Right ventricle myocardium inferior (tissue), 1 donor: ENCODE data around the gene ERMARD. TPM values are rescaled to one million over a fixed set of nuclear protein-coding genes. Genes with fewer than 3 reads are reported as not detected.
"Not testable (repeated sequence)": the region's sequence is repeated elsewhere in the genome, so short reads cannot be mapped to it uniquely, and the experiment has no call there.

Experiments
- ATAC-seq: fragments of 200-7000 bp; cut with Tn5 transposase; one replicate; pipeline ENCODE4 v1.9.1; 2020; ENCODE audit warnings: mild to moderate bottlenecking, moderate library complexity
- DNase-seq: peaks from one replicate; pipeline ENCODE4 v3.0.0; 2021; ENCODE audit errors: missing footprints
- intact Hi-C: fragments of 100-400 bp; cut with DNase I; formaldehyde crosslinking; loops from one replicate; pipeline ENCODE4 v1.11.0; 2022
- total RNA-seq: library from RNA; stranded (reverse); fragmentation: NEBNext Ultra II Directional; extraction: Animal tissue kit (Norgen Biotek cat#: 25700); gene quantifications from one replicate; pipeline ENCODE4 v1.2.1, GENCODE V29; 2021
- donor health status: DM: no; HTN: yes; CAD: no; lungs with severe emphysema.

Gene ERMARD
- total RNA-seq, 1 donor from 2014 or later = 6.5 TPM

DNA sequence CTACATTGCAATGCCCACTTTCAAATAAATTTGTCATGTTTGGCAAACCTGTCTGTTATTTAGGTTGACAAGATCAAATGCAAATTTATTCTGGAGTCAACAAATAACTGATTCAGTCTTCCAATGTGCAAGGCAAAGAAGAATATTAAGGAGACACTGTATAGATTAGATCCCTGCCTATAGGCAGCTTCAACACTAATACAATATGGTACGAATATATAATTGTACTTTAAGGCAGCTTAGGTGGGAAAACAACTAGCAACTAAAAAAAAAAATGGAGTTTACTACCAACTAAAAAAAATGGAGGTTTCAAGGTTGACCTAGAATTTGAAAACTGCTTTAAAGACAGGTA lies 25.4 kb upstream of the ERMARD start:
- intact Hi-C loops = no loop called here
- DNase-seq = no peak
- no peak for ATAC-seq

- DNase-seq (no peak), ATAC-seq (no peak)
- intact Hi-C loops = no loop called here
These were observed 24.5 kb upstream of the ERMARD start for GRCh38 chr6:169726963-169727362.

DNA sequence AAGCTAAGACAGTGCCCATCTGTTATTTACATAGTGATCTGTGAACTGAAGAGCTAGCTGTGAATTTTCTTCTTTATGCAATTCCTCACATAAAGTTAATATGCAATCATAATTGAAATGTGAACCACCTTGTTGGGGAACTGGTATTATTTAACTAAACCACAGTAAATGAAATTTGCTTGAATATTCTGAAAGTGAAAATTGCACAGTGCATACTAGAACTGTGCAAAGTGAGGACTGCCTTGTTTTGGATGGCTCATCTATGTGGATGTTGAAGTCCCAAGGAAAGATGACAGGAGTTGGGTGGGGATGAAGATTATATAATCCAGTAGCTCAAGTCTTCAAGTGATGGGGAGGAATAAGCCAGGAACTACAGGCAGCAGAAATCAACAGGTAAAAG lies 21.5 kb upstream of the ERMARD start:
- DNase-seq (no peak), ATAC-seq (no peak)
- intact Hi-C loops = no loop called here

DNA sequence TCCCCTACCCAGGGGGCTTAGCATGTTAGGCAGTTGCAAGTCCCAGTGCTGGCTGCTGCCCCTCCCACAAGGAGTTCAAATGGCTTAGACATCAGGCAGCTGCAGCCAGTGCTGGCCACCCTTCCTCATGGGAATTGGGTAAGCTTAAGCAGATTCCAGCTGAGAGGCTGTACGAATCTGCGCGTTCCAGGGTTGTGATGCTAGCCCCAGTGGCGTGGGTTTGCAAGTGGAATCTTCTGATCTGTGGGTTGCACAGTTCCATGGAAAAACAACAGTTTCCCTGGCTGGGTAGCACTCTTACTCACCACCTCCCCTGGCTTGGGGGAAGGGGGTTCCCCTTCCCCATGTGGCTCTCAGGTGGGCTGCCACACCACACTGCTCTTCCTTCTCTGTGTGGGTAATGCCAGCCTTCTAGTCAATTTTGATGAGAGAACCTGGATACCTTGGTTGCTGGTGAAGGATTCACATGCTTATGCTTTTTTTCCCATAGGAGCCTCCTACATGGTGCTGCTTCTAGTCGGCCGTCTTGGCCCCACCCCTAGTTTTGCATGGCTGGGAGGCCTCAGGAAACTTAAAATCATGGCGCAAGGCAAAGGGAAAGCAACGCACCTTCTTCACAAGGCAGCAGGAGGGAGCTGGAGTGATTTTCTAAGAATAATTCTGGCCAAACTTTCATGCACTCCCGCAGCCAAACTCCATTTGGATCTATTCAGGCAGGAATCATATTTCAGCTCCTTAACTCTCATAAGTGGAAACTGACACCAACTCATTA lies 13.0 kb upstream of the ERMARD start:
- intact Hi-C loops = no loop called here
- DNase-seq (no peak), ATAC-seq (peak; percentile 50)

DNA sequence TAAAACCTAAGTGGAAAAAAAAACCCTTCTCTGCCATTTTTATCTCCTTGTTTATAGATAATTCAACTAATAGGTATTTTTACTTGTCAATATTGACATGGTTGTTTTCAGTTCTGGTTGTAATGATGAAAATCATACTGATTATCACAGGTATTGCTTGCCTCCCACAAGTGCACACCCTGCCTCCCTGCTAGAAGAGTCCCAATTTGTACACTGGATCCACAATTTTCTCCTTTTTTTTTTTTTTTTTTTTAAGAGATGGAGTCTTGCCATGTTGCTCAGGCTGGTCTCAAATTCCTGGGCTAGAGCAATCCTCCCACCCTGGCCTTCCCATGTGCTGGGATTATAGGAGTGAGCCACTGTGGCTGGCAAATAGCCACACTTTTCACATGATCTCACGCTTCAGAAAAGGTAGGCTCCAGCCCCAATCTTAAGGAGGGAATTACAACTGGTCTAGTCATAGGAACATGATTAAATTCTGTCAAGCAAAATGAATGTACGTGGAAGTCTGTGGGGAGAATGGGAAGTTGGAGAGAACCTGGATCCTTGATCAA lies 12.4 kb upstream of the ERMARD start:
- no peak for DNase-seq
- intact Hi-C loops = no loop called here
- ATAC-seq = no peak

- DNase-seq (no peak), ATAC-seq (no peak)
- intact Hi-C loops = no loop called here
These were observed 10.1 kb upstream of the ERMARD start for GRCh38 chr6:169741344-169741743.

DNA sequence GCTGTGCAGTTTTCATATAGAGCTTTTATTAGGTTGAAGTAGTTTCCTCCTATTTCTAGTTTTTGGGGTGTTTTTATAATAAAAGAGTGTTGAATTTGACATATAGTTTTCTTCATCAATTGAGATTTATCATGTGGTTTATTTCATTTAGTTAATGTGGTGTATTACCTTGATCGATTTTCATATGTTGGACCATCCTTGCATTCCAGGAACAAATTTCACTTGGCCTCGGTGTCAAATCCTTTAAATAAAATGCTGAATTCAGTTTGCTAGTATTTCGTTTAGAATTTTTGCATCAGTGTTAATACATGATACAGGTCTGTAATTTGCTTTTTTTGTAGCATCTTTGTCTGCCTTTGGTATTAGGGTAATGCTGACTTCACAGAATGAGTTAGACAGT lies 6.0 kb upstream of the ERMARD start:
- ATAC-seq (no peak), DNase-seq (no peak)
- intact Hi-C loops = no loop called here

- ATAC-seq = no peak
- no peak for DNase-seq
- intact Hi-C loops = no loop called here
These were observed 4.9 kb upstream of the ERMARD start for GRCh38 chr6:169746556-169746955.

- no peak for DNase-seq
- intact Hi-C loops = loop anchor here (5.0 kb wide), 1 partner anchor 50 kb away; the partner anchor contains the start of genes C6orf120 and WDR27
These were observed 727 bp downstream of the ERMARD start for GRCh38 chr6:169752074-169752623.

GRCh38 chr6:169755162-169755561 lies 3.7 kb downstream of the ERMARD start:
- no peak for DNase-seq
- intact Hi-C loops = no loop called here
- no peak for ATAC-seq

More at GRCh38 chr6:169752074-169752623, 727 bp downstream of the ERMARD start:
- no peak for ATAC-seq

DNA sequence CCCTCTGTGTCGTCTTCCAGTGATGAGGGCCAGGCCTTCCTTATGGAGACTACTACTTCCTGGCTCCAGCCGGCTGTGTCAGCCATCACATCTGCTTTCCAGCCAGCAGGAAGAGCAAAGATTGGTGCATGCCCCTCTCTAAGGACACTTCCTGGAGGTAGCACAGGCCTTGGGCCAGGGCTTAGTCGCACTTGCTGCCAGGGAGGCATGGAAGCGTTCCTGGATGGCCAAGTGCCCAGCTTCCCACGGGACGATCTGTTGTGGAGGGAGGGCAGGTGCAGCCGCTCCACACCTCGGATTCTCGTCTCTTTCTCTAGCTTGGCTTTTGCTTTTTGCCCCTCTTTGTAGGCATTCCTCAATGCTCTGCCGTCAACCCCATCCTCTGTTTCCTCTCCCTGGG lies 11.9 kb downstream of the ERMARD start:
- ATAC-seq (peak; percentile 71), DNase-seq (no peak)
- intact Hi-C loops = no loop called here

GRCh38 chr6:169763881-169764280 lies 12.5 kb downstream of the ERMARD start:
- DNase-seq = no peak
- intact Hi-C loops = no loop called here
- ATAC-seq = no peak

DNA sequence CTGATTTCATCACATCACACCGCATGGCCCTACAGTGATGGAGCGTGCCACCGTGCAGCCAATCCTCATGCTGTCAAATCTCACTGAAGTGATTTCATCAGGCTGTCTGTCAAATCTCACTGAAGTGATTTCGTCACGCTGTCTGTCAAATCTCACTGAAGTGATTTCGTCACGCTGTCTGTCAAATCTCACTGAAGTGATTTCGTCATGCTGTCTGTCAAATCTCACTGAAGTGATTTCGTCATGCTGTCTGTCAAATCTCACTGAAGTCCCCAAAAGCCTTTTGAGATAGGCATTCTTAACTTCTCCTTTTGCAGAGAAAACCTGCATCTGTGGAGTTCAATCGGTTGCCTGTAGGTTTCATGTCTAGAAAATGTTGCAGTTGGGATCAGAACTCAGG lies 14.4 kb downstream of the ERMARD start:
- intact Hi-C loops, ATAC-seq, DNase-seq: not testable (repeated sequence)

GRCh38 chr6:169766232-169766631 lies 14.8 kb downstream of the ERMARD start:
- intact Hi-C loops = no loop called here
- no peak for DNase-seq
- no peak for ATAC-seq

- intact Hi-C loops = no loop called here
- no peak for ATAC-seq
- DNase-seq = no peak
These were observed 15.7 kb downstream of the ERMARD start for GRCh38 chr6:169766921-169767736.

- ATAC-seq = no peak
- intact Hi-C loops = no loop called here
- DNase-seq = no peak
These were observed 22.9 kb downstream of the ERMARD start for GRCh38 chr6:169774347-169774746.

DNA sequence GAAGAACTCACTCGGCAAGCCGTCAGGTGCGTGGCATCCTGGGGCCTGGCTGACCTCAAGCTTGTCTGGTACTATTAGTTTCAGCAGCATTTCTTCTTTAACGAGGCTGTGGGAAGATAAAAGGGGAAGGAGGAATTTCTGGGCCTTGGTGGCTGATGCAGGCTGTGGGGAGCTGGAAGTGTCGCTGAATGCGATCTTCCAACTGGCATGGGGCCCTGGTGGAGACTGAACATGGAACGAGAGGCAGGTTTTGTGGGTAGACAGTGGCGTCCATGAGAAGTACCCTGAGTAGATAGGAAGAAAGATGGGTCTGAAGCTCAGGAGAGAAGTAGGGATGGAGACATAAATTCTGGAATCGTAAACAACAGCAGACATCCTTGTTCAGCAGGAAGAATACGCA lies 23.9 kb downstream of the ERMARD start:
- ATAC-seq (no peak), DNase-seq (no peak)
- intact Hi-C loops = no loop called here

DNA sequence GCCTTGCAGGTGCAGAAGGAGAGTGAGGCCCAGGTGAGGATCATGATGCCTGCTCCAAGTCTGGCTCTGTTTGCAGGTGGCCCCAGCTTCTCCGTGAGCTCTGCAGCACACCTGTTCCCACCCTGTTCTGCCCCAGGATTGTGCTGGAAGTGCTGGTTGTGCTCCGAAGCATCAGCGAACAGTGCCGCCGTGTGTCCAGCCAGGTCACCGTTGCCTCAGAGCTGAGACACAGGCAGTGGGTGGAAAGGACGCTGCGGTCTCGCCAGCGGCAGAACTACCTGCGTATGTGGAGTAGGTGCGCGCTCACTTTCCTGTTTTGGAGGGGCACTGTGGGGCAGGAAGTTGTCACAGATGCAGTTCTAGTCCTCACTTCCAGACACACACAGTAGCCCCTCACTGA lies 25.0 kb downstream of the ERMARD start:
- ATAC-seq (no peak), DNase-seq (no peak)
- intact Hi-C loops = no loop called here

DNA sequence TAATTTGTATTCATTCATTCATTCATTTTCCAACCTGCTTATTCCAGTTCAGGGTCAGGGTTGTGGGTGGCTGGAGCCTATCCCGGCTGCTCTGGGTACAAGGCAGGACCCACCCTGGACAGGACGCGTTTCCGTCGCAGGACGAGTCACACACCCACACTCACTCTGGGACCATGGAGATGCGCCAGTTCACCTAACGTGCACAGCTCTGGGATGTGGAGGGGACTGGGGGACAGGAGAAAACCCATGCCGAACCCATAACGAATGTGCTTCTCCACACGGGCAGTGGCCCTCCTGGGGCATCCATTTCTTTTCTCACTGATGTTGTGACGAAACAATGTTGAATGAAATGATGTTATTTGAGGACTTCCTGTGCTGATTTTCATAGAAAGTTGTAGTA lies 26.5 kb downstream of the ERMARD start:
- intact Hi-C loops = no loop called here
- DNase-seq (no peak), ATAC-seq (no peak)

- ATAC-seq (no peak), DNase-seq (no peak)
- intact Hi-C loops = no loop called here
These were observed 27.2 kb downstream of the ERMARD start for GRCh38 chr6:169778646-169779045.
